GM12892 (cell line): ENCODE measurements around the gene PRRT3.

Experiments
- POLR2A ChIP-seq: IDR thresholded peaks from 2 replicates; pipeline ENCODE4 v1.6.1; 2011; ENCODE audit warnings: low read depth, low read length, control low read depth
- POLR2AphosphoS5 ChIP-seq: IDR thresholded peaks from 2 replicates; pipeline ENCODE4 v1.6.1; 2011; ENCODE audit warnings: low read depth, low read length, control low read depth

- TF ChIP-seq POLR2AphosphoS5, result no peak
- no peak for TF ChIP-seq POLR2A
These were observed 14.5 kb downstream of the PRRT3 start for GRCh38 chr3:9937486-9938238.
